ENCODE data around the gene DCTN5.
"Not testable (repeated sequence)": the region's sequence is repeated elsewhere in the genome, so short reads cannot be mapped to it uniquely, and the experiment has no call there.

The DCTN5 gene

DNA sequence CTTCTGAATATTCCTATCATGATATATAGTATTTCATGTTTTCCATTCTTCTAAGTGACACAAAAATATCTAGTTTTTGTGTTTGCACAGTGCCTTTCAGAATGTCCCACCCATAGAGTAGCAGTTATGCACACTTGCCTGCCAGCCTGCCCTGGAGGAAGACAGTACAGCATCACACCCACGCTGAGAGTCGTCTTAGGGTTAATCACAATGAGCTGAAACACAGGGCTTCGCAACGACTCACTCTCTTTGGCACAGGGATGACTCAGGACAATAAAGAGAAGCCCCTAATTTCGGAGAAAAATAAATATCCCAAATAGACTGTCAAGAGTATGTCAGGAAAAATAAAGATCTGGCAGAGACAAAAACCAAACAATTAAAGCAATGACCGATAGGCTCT is 33.5 kb upstream of the DCTN5 start:
- Histone ChIP-seq H3K27me3 (no peaks in the 10 kb centered on the region), H3K36me3 (peaks cover 12% of the 10 kb centered on the region), H3K4me1 (no peaks in the 10 kb centered on the region), H3K9me3 (no peaks in the 10 kb centered on the region), H3K4me3 (ENCODE audit: low read depth, low read length) (no peak overlapping the region)
- TF ChIP-seq, protein P1, sequence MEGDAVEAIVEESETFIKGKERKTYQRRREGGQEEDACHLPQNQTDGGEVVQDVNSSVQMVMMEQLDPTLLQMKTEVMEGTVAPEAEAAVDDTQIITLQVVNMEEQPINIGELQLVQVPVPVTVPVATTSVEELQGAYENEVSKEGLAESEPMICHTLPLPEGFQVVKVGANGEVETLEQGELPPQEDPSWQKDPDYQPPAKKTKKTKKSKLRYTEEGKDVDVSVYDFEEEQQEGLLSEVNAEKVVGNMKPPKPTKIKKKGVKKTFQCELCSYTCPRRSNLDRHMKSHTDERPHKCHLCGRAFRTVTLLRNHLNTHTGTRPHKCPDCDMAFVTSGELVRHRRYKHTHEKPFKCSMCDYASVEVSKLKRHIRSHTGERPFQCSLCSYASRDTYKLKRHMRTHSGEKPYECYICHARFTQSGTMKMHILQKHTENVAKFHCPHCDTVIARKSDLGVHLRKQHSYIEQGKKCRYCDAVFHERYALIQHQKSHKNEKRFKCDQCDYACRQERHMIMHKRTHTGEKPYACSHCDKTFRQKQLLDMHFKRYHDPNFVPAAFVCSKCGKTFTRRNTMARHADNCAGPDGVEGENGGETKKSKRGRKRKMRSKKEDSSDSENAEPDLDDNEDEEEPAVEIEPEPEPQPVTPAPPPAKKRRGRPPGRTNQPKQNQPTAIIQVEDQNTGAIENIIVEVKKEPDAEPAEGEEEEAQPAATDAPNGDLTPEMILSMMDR (IDR thresholded peaks at IDR 0.05; ENCODE audit: low read depth, low read length) = no peak
- no peak for DNase-seq

DNA sequence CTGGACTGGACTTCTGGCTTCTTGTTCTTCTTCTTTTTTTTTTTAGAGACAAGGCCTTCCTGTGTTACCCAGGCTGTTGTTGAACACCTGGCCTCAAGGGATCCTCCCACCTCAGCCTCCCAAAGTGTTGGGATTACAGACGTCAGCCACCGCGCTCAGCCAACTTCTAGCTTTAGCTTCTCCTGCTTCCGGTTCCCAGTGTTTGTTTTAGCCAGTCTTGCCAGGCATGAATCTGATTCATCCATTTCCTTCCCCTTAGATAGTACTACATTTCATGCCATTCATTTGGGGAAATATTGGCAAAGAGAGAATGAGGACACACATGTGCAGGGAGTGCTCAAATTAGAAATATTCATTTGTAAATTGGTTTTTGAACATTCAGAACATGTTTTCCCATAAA is 33.1 kb upstream of the DCTN5 start:
- H3K36me3 ChIP-seq = peaks cover 12% of the 10 kb centered on the region
- H3K4me1 ChIP-seq = no peaks in the 10 kb centered on the region
- H3K4me3 ChIP-seq (ENCODE audit: low read depth, low read length) = no peak overlapping the region
- no peaks in the 10 kb centered on the region for H3K9me3 ChIP-seq
- DNase-seq = no peak
- TF ChIP-seq, protein P1 (IDR thresholded peaks at IDR 0.05; ENCODE audit: low read depth, low read length) = no peak
- H3K27me3 ChIP-seq = no peaks in the 10 kb centered on the region

DNA sequence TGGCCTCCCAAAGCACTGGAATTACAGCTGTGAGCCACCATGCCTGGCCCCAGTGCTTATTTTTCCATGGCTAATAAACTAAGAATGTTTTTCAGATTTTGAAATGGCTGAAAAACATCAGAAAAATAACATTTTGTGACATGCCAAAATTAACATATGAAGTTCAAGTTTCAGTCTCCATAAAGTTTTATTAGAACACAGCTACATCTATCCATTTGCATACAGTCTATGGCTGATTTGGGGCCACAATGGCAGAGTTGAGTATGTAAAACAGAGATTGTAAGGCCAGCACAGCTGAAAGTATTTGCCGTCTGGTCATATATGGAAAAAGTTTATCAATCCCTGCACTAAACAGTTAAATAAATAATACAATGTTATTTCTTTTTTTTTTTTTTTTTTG is 31.3 kb upstream of the DCTN5 start:
- H3K27me3 ChIP-seq = no peaks in the 10 kb centered on the region
- TF ChIP-seq, protein P1 (IDR thresholded peaks at IDR 0.05; ENCODE audit: low read depth, low read length) = no peak
- no peaks in the 10 kb centered on the region for H3K9me3 ChIP-seq
- H3K36me3 ChIP-seq = peaks cover 12% of the 10 kb centered on the region
- DNase-seq = no peak
- H3K4me1 ChIP-seq = no peaks in the 10 kb centered on the region
- H3K4me3 ChIP-seq (ENCODE audit: low read depth, low read length) = no peak overlapping the region

DNA sequence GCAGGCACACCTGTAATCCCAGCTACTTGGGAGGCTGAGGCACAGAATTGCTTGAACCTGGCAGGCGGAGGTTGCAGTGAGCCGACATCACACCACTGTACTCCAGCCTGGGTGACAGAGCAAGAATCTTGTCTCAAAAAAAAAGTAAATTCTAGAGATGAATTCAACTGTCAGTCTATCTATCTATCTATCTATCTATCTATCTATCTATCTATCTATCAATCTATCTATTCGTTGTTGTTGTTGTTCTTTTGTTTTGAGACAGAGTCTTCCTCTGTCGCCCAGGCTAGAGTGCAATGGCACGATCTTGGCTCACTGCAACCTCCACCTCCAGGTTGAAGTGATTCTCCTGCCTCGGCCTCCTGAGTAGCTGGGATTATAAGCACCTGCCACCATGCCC is 30.4 kb upstream of the DCTN5 start:
- not testable (repeated sequence) for H3K4me3 ChIP-seq (ENCODE audit: low read depth, low read length); H3K4me1 ChIP-seq; DNase-seq; H3K9me3 ChIP-seq; H3K27me3 ChIP-seq; H3K36me3 ChIP-seq

- TF ChIP-seq, protein P1 (IDR thresholded peaks at IDR 0.05; ENCODE audit: low read depth, low read length) = no peak
- peaks cover 4% of the 10 kb centered on the region for H3K36me3 ChIP-seq
- no peak for DNase-seq
Observed at GRCh38 chr16:23611936-23612335, 29.3 kb upstream of the DCTN5 start.

GRCh38 chr16:23615805-23616204 is 25.5 kb upstream of the DCTN5 start:
- Histone ChIP-seq H3K9me3 (no peaks in the 10 kb centered on the region), H3K27me3 (no peaks in the 10 kb centered on the region), H3K36me3 (peaks cover 17% of the 10 kb centered on the region), H3K4me3 (ENCODE audit: low read depth, low read length) (no peak overlapping the region), H3K4me1 (no peaks in the 10 kb centered on the region)
- TF ChIP-seq, protein P1 (IDR thresholded peaks at IDR 0.05; ENCODE audit: low read depth, low read length) = no peak
- DNase-seq = no peak

More at GRCh38 chr16:23611936-23612335, 29.3 kb upstream of the DCTN5 start:
- Histone ChIP-seq H3K4me3 (ENCODE audit: low read depth, low read length) (no peak overlapping the region), H3K9me3 (no peaks in the 10 kb centered on the region), H3K27me3 (no peaks in the 10 kb centered on the region), H3K4me1 (no peaks in the 10 kb centered on the region)

DNA sequence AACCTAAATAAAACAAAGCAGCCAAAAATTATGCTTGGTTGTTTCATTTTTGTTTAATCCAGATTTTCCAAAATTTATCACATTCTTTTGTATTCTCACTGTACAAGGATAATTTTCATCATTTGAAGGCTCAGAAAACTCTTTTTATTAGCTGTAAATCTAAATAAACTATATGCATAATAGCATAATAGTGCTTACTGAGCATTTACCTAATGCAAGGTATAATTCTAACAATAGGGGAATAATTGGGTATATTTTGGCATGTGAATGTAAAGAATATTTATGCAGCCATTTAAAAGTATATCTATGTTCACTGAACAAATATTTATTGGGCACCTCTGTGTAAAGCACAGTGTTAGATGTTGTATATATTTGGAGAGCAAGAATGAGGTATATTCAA is 17.2 kb upstream of the DCTN5 start:
- Histone ChIP-seq H3K4me3 (ENCODE audit: low read depth, low read length) (no peak overlapping the region), H3K27me3 (no peaks in the 10 kb centered on the region), H3K4me1 (no peaks in the 10 kb centered on the region), H3K36me3 (peaks cover 66% of the 10 kb centered on the region), H3K9me3 (no peaks in the 10 kb centered on the region)
- TF ChIP-seq, protein P1 (IDR thresholded peaks at IDR 0.05; ENCODE audit: low read depth, low read length) = no peak
- no peak for DNase-seq
